HepG2 (cell line): Measurements from ENCODE around the gene LSMEM2. TPM values are rescaled to one million over a fixed set of nuclear protein-coding genes. Genes with fewer than 3 reads are reported as not detected.
A peak's percentile ranks its signal among the peaks of the same experiment; 100 is the strongest.

Experiments used
- FOSL1 ChIP-seq: sonication (generic); formaldehyde crosslinking; IDR thresholded peaks from 2 replicates; pipeline ENCODE4 v1.9.0; 2021; ENCODE audit warnings: missing genetic modification reagents, borderline replicate concordance
- JARID2 ChIP-seq: sonication (generic); formaldehyde crosslinking; IDR thresholded peaks from 2 replicates; pipeline ENCODE4 v1.8.1; 2023; ENCODE audit warnings: missing genetic modification reagents, inconsistent platforms; ENCODE audit not compliant: insufficient replicate concordance
- NFATC3 ChIP-seq: sonication (generic); formaldehyde crosslinking; IDR thresholded peaks from 2 replicates; pipeline ENCODE4 v1.5.1; 2020; ENCODE audit warnings: mild to moderate bottlenecking, missing genetic modification reagents
- NFE2L1 ChIP-seq: sonication (generic); formaldehyde crosslinking; IDR thresholded peaks from 2 replicates; pipeline ENCODE4 v1.4.0; 2020; ENCODE audit warnings: missing genetic modification reagents, mild to moderate bottlenecking, borderline replicate concordance
- PHF21A ChIP-seq: sonication (generic); formaldehyde crosslinking; IDR thresholded peaks from 2 replicates; pipeline ENCODE4 v1.5.0; 2020; ENCODE audit warnings: mild to moderate bottlenecking, missing genetic modification reagents
- TMF1 ChIP-seq: sonication (generic); formaldehyde crosslinking; IDR thresholded peaks from 2 replicates; pipeline ENCODE4 v1.8.1; 2022; ENCODE audit warnings: low read depth, missing genetic modification reagents
- ZNF180 ChIP-seq: sonication (generic); formaldehyde crosslinking; IDR thresholded peaks from 2 replicates; pipeline ENCODE4 v1.4.0; 2020; ENCODE audit warnings: low read depth, missing genetic modification reagents, borderline replicate concordance
- ZNF232 ChIP-seq: sonication (generic); formaldehyde crosslinking; IDR thresholded peaks from 2 replicates; pipeline ENCODE4 v1.4.0; 2020; ENCODE audit warnings: missing genetic modification reagents, borderline replicate concordance
- ZNF326 ChIP-seq: sonication (generic); formaldehyde crosslinking; IDR thresholded peaks from 2 replicates; pipeline ENCODE4 v1.4.0; 2020; ENCODE audit warnings: missing genetic modification reagents, borderline replicate concordance
- ZNF841 ChIP-seq: sonication (generic); formaldehyde crosslinking; IDR thresholded peaks from 2 replicates; pipeline ENCODE4 v1.8.1; 2023; ENCODE audit warnings: missing genetic modification reagents, borderline replicate concordance
- ZZZ3 ChIP-seq: sonication (generic); formaldehyde crosslinking; IDR thresholded peaks from 2 replicates; pipeline ENCODE4 v1.4.0; 2020; ENCODE audit warnings: missing genetic modification reagents, mild to moderate bottlenecking, borderline replicate concordance
- polyA plus RNA-seq, 8 experiments: library from polyadenylated mRNA; depleted of rRNA in 3 of 8; stranded (reverse) in 7 of 8; unstranded in 1 of 8; fragments of >200 nt; fragmentation: Illumina TruSeq in 4 of 8; extraction: Trizol in 4 of 8; gene quantifications; 2 replicates each; pipeline versions ENCODE4 v1.2.1 to v1.2.3, GENCODE V29; 2011 to 2016; ENCODE audit warnings: low read depth in 4 of 8, missing spikeins in 1 of 8, mixed read lengths in 1 of 8; ENCODE audit not compliant: insufficient read depth in 1 of 8
- total RNA-seq, 5 experiments: library from RNA; depleted of rRNA; stranded (reverse); fragments of >200 nt; fragmentation: Illumina TruSeq; extraction: Trizol; gene quantifications; 2 replicates each; pipeline ENCODE4 v1.2.3, GENCODE V29; 2016; ENCODE audit warnings: low read depth in 1 of 5
- TF ChIP-seq, protein P1 (sequence below): sonication (generic); formaldehyde crosslinking; IDR thresholded peaks from 2 replicates; pipeline ENCODE4 v1.4.0; 2020; ENCODE audit warnings: missing genetic modification reagents, borderline replicate concordance
- TF ChIP-seq, protein P2 (sequence below): sonication (generic); formaldehyde crosslinking; IDR thresholded peaks from 2 replicates; pipeline ENCODE4 v1.4.0; 2020; ENCODE audit warnings: missing genetic modification reagents, mild to moderate bottlenecking, borderline replicate concordance
- TF ChIP-seq, protein P3 (sequence below): sonication (generic); formaldehyde crosslinking; IDR thresholded peaks from 2 replicates; pipeline ENCODE4 v1.5.0; 2020; ENCODE audit warnings: mild to moderate bottlenecking, missing genetic modification reagents, borderline replicate concordance

Gene LSMEM2
- total and polyA plus RNA-seq, 2 of the 13 experiments (the other 11 are each of a cell fraction or from before 2014, with no cell fraction given): 0.07 to 0.41 TPM

DNA sequence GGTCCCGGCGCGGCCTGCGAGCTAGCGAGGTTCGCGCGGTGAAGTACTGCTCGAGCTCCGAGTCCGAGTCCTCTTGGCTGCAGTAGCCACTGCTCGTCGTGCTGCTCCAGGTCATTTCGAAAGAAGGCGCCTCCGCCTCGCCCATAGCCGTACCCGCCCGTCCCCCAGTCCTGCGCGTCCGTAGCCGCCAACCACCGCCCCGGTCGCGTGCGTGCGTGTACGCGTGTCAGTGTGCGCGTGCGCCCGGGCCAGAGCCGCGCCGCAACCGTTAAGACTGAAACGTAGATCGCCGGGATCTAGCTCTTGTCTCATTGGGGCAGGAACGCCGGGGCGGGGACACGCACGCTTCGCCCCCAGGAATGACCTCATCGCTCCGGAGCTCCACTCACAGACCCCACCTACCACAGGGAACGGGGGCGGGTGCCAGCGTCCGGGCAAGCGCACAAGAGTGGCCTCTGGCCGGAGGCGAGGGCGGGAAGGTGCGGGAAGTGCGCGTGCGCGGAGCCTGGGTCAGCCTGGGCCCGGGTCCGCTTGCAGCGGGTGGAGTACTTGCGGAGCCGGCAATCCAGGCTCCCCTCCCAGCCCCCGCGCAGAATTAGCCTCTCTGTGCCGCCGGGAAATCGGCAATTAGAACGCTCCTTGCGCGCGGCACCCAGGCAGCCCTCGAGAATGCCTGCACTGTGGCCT, 58.4 kb downstream of the LSMEM2 start (continued):
- TF ChIP-seq ZNF180 (CRISPR knock-in tag) (no peak), ZZZ3 (CRISPR knock-in tag) (no peak), ZNF326 (CRISPR knock-in tag) (no peak), FOSL1 (CRISPR knock-in tag) (no peak), NFE2L1 (CRISPR knock-in tag) (no peak), ZNF841 (CRISPR knock-in tag) (peak; percentile 88), ZNF232 (no peak), NFATC3 (no peak), TMF1 (CRISPR knock-in tag) (peak; percentile 91), PHF21A (CRISPR knock-in tag) (peak; percentile 84), JARID2 (CRISPR knock-in tag) (no peak)
- TF ChIP-seq, protein P1, sequence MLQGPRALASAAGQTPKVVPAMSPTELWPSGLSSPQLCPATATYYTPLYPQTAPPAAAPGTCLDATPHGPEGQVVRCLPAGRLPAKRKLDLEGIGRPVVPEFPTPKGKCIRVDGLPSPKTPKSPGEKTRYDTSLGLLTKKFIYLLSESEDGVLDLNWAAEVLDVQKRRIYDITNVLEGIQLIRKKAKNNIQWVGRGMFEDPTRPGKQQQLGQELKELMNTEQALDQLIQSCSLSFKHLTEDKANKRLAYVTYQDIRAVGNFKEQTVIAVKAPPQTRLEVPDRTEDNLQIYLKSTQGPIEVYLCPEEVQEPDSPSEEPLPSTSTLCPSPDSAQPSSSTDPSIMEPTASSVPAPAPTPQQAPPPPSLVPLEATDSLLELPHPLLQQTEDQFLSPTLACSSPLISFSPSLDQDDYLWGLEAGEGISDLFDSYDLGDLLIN (CRISPR knock-in tag): 0 out of 2 replicates have a peak, but pooled peaks have one; percentile 16
- TF ChIP-seq, protein P2, sequence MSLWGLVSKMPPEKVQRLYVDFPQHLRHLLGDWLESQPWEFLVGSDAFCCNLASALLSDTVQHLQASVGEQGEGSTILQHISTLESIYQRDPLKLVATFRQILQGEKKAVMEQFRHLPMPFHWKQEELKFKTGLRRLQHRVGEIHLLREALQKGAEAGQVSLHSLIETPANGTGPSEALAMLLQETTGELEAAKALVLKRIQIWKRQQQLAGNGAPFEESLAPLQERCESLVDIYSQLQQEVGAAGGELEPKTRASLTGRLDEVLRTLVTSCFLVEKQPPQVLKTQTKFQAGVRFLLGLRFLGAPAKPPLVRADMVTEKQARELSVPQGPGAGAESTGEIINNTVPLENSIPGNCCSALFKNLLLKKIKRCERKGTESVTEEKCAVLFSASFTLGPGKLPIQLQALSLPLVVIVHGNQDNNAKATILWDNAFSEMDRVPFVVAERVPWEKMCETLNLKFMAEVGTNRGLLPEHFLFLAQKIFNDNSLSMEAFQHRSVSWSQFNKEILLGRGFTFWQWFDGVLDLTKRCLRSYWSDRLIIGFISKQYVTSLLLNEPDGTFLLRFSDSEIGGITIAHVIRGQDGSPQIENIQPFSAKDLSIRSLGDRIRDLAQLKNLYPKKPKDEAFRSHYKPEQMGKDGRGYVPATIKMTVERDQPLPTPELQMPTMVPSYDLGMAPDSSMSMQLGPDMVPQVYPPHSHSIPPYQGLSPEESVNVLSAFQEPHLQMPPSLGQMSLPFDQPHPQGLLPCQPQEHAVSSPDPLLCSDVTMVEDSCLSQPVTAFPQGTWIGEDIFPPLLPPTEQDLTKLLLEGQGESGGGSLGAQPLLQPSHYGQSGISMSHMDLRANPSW: peak; percentile 81; the same call in 1 of the 2 replicates
- TF ChIP-seq, protein P3, sequence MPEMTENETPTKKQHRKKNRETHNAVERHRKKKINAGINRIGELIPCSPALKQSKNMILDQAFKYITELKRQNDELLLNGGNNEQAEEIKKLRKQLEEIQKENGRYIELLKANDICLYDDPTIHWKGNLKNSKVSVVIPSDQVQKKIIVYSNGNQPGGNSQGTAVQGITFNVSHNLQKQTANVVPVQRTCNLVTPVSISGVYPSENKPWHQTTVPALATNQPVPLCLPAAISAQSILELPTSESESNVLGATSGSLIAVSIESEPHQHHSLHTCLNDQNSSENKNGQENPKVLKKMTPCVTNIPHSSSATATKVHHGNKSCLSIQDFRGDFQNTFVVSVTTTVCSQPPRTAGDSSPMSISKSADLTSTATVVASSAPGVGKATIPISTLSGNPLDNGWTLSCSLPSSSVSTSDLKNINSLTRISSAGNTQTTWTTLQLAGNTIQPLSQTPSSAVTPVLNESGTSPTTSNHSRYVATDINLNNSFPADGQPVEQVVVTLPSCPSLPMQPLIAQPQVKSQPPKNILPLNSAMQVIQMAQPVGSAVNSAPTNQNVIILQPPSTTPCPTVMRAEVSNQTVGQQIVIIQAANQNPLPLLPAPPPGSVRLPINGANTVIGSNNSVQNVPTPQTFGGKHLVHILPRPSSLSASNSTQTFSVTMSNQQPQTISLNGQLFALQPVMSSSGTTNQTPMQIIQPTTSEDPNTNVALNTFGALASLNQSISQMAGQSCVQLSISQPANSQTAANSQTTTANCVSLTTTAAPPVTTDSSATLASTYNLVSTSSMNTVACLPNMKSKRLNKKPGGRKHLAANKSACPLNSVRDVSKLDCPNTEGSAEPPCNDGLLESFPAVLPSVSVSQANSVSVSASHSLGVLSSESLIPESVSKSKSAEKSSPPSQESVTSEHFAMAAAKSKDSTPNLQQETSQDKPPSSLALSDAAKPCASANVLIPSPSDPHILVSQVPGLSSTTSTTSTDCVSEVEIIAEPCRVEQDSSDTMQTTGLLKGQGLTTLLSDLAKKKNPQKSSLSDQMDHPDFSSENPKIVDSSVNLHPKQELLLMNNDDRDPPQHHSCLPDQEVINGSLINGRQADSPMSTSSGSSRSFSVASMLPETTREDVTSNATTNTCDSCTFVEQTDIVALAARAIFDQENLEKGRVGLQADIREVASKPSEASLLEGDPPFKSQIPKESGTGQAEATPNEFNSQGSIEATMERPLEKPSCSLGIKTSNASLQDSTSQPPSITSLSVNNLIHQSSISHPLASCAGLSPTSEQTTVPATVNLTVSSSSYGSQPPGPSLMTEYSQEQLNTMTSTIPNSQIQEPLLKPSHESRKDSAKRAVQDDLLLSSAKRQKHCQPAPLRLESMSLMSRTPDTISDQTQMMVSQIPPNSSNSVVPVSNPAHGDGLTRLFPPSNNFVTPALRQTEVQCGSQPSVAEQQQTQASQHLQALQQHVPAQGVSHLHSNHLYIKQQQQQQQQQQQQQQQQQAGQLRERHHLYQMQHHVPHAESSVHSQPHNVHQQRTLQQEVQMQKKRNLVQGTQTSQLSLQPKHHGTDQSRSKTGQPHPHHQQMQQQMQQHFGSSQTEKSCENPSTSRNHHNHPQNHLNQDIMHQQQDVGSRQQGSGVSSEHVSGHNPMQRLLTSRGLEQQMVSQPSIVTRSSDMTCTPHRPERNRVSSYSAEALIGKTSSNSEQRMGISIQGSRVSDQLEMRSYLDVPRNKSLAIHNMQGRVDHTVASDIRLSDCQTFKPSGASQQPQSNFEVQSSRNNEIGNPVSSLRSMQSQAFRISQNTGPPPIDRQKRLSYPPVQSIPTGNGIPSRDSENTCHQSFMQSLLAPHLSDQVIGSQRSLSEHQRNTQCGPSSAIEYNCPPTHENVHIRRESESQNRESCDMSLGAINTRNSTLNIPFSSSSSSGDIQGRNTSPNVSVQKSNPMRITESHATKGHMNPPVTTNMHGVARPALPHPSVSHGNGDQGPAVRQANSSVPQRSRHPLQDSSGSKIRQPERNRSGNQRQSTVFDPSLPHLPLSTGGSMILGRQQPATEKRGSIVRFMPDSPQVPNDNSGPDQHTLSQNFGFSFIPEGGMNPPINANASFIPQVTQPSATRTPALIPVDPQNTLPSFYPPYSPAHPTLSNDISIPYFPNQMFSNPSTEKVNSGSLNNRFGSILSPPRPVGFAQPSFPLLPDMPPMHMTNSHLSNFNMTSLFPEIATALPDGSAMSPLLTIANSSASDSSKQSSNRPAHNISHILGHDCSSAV: 0 out of 2 replicates have a peak, but pooled peaks have one; percentile 89
